GM12801 (cell line): ENCODE data around the gene ANO4.

Source experiments
- CTCF ChIP-seq: IDR thresholded peaks from one replicate; pipeline ENCODE4 v1.5.1; 2011; ENCODE audit warnings: control low read depth; ENCODE audit not compliant: insufficient read length; ENCODE audit errors: extremely low read depth

Gene ANO4

GRCh38 chr12:100767950-100768349, 26.6 kb upstream of the ANO4 start:
- TF ChIP-seq CTCF = no peak

- no peak for TF ChIP-seq CTCF
Measured at GRCh38 chr12:100778967-100779590, 15.5 kb upstream of the ANO4 start.

DNA sequence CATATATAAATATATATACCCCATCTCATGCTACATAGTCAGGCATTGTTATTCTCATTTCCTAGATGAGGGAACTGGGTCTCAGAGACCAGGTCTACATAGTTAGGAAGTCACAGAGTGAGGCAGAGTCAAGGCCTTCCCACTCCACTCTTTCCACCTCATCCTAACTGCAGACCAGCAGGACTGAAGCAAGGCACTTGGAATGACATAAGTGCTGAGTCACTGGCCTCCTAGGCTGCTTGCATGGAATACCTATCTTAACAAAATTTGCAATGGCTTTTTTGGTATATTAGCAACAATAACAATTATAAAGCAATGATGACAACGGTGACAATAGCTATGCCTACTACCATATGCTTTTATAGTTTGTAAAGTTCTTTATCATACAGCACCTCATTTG, 5.4 kb upstream of the ANO4 start:
- TF ChIP-seq CTCF = no peak

DNA sequence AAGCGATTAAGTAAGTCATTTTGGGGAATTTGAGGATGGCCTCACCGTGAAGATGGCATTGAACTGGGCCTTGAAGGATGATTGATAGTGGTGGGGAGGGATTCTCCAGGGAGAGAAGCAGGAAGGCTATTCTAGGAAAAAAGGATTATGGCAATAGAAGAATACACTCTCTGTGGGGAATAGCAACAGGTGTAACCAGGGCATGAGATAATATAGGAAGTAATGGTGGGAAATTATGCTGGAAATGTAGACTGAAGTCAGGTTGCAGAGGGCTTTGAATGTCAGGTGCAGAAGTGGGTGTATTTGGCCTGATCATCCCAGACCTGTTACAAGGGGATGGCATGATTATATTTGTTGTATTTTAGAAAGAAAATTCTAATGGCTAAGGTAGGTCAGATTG, 4.6 kb upstream of the ANO4 start:
- no peak for TF ChIP-seq CTCF

DNA sequence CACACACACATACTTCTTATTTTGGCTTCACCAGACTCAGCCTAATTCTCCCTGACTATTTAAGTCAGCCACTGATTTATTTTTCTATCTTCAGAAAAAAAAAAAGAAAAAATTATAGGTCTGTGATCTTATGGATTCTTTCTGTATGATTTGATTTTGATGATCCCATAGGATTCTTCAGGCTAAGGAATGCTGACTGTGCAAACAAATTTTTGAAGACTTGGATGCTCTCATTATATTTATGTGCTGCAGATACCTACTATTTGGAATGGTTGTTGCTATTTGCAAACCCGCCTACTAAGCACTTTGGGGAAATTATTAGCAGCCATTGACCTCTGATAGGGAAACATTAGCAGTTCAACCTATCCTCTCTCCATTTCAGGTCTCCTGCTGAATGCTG, 4.0 kb upstream of the ANO4 start:
- TF ChIP-seq CTCF = no peak

DNA sequence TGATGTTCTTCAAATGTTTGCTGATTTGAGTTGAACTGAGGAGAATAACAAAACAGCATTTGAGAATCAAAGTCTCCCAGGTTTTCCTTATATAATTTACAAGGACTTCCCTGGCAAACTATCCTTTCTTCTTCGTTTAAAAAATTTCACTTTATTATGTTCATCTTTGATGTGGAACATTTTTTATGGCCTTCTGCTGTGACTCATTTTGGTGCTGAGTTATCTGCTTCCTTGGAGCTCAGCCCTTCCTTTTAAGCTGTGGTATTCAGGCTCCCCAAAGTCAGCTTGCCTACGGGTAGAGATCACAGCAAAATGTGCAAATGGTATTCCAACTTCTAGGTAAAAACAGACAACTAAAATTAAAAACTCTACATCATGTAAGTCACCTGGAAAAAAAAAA, 1.4 kb upstream of the ANO4 start:
- TF ChIP-seq CTCF = no peak

- no peak for TF ChIP-seq CTCF
Measured at GRCh38 chr12:100795174-100795799, 711 bp downstream of the ANO4 start.
